Measurements from ENCODE around the gene SOX6. TPM values are rescaled to one million over a fixed set of nuclear protein-coding genes. Genes with fewer than 3 reads are reported as not detected.
"Not testable (repeated sequence)": the region's sequence is repeated elsewhere in the genome, so short reads cannot be mapped to it uniquely, and the experiment has no call there.

SOX6 gene
- total RNA-seq, 1 experiment from 2014 or later, result not detected

DNA sequence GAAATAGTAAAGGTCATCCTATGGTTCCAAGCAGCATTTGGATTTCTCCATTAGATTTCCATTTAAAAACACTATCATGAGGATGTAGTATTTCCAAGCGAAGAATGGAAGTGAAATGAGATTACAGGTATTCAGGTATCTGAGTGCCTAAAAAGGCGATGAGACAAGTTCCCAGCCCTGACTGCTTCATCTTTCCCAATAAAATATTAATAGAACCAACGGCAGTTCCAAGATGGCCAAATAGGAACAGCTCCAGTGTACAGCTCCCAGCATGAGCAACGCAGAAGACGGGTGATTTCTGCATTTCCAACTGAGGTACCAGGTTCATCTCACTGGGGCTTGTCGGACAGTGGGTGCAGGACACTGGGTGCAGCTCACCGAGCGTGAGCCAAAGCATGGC lies 215.2 kb downstream of the SOX6 start:
- not testable (repeated sequence) for DNase-seq; H3K27me3 ChIP-seq (ENCODE audit: low read length); H2AFZ ChIP-seq (ENCODE audit: low read length); H3K36me3 ChIP-seq (ENCODE audit: insufficient read depth, low read length); H3K4me2 ChIP-seq (ENCODE audit: low read depth, low read length, poor library complexity, severe bottlenecking); H3K4me3 ChIP-seq (ENCODE audit: low read length); H4K20me1 ChIP-seq (ENCODE audit: insufficient read depth, low read depth, low read length); H3K9me2 ChIP-seq (replicated peaks; ENCODE audit: insufficient read depth, low read length); H3K9me3 ChIP-seq (ENCODE audit: low read length); H3K4me1 ChIP-seq (ENCODE audit: low read length); H3K27ac ChIP-seq (ENCODE audit: low read length); H3K9ac ChIP-seq (ENCODE audit: low read length); H3K79me2 ChIP-seq (ENCODE audit: low read length)

DNA sequence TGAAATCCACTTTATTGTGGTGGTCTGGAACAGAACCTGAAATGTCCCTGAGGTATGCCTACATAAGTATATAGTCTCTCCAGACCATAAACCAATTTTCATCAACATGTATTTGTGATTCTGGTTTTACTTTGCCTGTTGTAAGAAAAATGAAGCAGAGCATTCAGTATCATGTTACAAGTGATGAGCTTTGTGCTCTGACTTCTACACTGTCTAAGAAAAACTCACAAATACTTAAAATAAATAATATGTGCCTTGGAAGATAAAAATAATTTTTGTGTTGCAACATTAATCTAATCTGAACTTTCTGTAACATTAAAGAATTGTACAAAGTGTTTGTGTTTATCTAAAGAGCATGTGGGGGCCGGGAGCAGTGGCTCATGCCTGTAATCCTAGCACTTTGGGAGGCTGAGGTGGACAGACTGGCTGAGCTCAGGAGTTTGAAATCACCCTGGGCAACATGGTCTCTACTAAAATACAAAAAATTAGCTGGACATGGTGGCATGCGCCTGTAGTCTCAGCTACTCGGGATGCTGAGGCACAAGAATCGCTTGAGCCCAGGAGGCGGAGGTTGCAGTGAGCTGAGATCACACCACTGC lies 219.5 kb downstream of the SOX6 start:
- no peak for DNase-seq
- H3K79me2 ChIP-seq (ENCODE audit: low read length), result no peaks in the 10 kb centered on the region
- no peaks in the 10 kb centered on the region for H3K36me3 ChIP-seq (ENCODE audit: insufficient read depth, low read length)
- H3K27me3 ChIP-seq (ENCODE audit: low read length), result no peaks in the 10 kb centered on the region
- H3K4me3 ChIP-seq (ENCODE audit: low read length), result no peak overlapping the region
- no peak overlapping the region for H3K4me2 ChIP-seq (ENCODE audit: low read depth, low read length, poor library complexity, severe bottlenecking)
- H2AFZ ChIP-seq (ENCODE audit: low read length), result no peak overlapping the region
- no peaks in the 10 kb centered on the region for H4K20me1 ChIP-seq (ENCODE audit: insufficient read depth, low read depth, low read length)
- no peak overlapping the region for H3K27ac ChIP-seq (ENCODE audit: low read length)
- no peaks in the 10 kb centered on the region for H3K9me3 ChIP-seq (ENCODE audit: low read length)
- H3K9ac ChIP-seq (ENCODE audit: low read length), result no peak overlapping the region
- no peaks in the 10 kb centered on the region for H3K4me1 ChIP-seq (ENCODE audit: low read length)
- no peaks in the 10 kb centered on the region for H3K9me2 ChIP-seq (replicated peaks; ENCODE audit: insufficient read depth, low read length)

DNA sequence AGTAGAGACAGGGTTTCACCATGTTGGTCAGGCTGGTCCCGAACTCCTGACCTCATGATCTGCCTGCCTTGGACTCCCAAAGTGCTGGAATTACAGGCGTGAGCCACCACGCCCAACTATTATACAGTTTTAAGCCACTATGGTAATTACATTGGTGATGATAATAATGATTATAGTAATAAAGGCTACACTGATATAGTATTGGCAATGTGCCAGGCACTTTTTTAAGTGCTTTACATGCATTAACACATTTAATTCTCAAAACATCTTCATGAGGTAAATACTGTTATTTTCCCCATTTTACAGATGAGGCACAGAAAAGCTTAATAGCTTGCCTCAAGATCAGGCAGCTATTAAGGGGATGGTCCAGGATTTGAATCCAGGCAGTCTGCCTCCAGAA lies 222.5 kb downstream of the SOX6 start:
- DNase-seq, result no peak
- Histone ChIP-seq H3K9ac (ENCODE audit: low read length) (no peak overlapping the region), H3K27me3 (ENCODE audit: low read length) (no peaks in the 10 kb centered on the region), H3K79me2 (ENCODE audit: low read length) (no peaks in the 10 kb centered on the region), H2AFZ (ENCODE audit: low read length) (no peak overlapping the region), H3K9me2 (replicated peaks; ENCODE audit: insufficient read depth, low read length) (no peaks in the 10 kb centered on the region), H3K4me2 (ENCODE audit: low read depth, low read length, poor library complexity, severe bottlenecking) (no peak overlapping the region), H3K9me3 (ENCODE audit: low read length) (no peaks in the 10 kb centered on the region), H4K20me1 (ENCODE audit: insufficient read depth, low read depth, low read length) (no peaks in the 10 kb centered on the region), H3K36me3 (ENCODE audit: insufficient read depth, low read length) (no peaks in the 10 kb centered on the region), H3K4me1 (ENCODE audit: low read length) (no peaks in the 10 kb centered on the region), H3K4me3 (ENCODE audit: low read length) (no peak overlapping the region), H3K27ac (ENCODE audit: low read length) (no peak overlapping the region)

DNA sequence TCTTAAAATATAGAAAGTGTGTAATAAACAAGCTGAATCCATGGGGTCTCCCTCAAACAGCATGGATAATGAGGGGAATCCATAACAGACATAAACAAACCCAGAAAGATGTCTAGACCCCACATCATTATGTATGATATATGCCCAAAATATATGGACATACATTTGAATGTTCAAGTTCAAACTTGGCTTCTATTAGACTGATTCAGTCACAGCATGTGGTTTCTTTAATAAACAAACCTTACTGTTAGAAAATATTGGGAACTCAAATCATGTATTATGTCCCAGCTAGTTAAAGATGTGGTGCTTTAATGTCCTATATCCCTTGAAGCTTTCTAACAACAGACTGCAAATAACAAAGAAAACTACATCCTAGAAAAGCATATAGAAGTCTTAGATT lies 228.6 kb downstream of the SOX6 start:
- Histone ChIP-seq H3K9ac (ENCODE audit: low read length) (no peak overlapping the region), H3K79me2 (ENCODE audit: low read length) (no peaks in the 10 kb centered on the region), H3K9me2 (replicated peaks; ENCODE audit: insufficient read depth, low read length) (no peaks in the 10 kb centered on the region), H3K27ac (ENCODE audit: low read length) (no peak overlapping the region), H2AFZ (ENCODE audit: low read length) (no peak overlapping the region), H3K4me2 (ENCODE audit: low read depth, low read length, poor library complexity, severe bottlenecking) (no peak overlapping the region), H3K4me3 (ENCODE audit: low read length) (no peak overlapping the region), H3K27me3 (ENCODE audit: low read length) (no peaks in the 10 kb centered on the region), H3K4me1 (ENCODE audit: low read length) (no peaks in the 10 kb centered on the region), H3K36me3 (ENCODE audit: insufficient read depth, low read length) (no peaks in the 10 kb centered on the region), H3K9me3 (ENCODE audit: low read length) (no peaks in the 10 kb centered on the region), H4K20me1 (ENCODE audit: insufficient read depth, low read depth, low read length) (no peaks in the 10 kb centered on the region)
- DNase-seq, result no peak

DNA sequence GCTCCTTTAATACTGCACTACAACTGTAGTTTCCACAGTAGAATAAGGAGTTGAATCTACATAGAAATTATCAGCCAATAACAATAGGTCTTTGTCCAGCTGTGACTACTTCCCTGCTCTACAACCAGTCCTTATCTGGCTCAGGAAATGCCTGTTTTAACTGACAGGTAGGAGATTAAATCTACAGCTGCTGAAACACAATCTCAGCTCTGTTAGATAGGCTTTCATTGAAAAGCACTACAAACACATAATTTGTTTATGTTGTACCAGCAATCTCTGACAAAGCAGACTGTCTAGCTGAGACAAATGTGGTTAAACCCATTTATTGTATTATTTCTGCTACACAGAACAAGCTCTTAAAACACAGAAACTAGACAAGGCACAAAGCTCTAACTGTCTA lies 230.0 kb downstream of the SOX6 start:
- no peaks in the 10 kb centered on the region for H3K79me2 ChIP-seq (ENCODE audit: low read length)
- H2AFZ ChIP-seq (ENCODE audit: low read length), result no peak overlapping the region
- H3K9me3 ChIP-seq (ENCODE audit: low read length), result no peaks in the 10 kb centered on the region
- H3K9me2 ChIP-seq (replicated peaks; ENCODE audit: insufficient read depth, low read length), result no peaks in the 10 kb centered on the region
- H3K4me1 ChIP-seq (ENCODE audit: low read length), result no peaks in the 10 kb centered on the region
- H3K36me3 ChIP-seq (ENCODE audit: insufficient read depth, low read length), result no peaks in the 10 kb centered on the region
- no peak overlapping the region for H3K4me3 ChIP-seq (ENCODE audit: low read length)
- no peaks in the 10 kb centered on the region for H3K27me3 ChIP-seq (ENCODE audit: low read length)
- no peak for DNase-seq
- no peak overlapping the region for H3K27ac ChIP-seq (ENCODE audit: low read length)
- no peaks in the 10 kb centered on the region for H4K20me1 ChIP-seq (ENCODE audit: insufficient read depth, low read depth, low read length)
- H3K4me2 ChIP-seq (ENCODE audit: low read depth, low read length, poor library complexity, severe bottlenecking), result no peak overlapping the region
- H3K9ac ChIP-seq (ENCODE audit: low read length), result no peak overlapping the region

DNA sequence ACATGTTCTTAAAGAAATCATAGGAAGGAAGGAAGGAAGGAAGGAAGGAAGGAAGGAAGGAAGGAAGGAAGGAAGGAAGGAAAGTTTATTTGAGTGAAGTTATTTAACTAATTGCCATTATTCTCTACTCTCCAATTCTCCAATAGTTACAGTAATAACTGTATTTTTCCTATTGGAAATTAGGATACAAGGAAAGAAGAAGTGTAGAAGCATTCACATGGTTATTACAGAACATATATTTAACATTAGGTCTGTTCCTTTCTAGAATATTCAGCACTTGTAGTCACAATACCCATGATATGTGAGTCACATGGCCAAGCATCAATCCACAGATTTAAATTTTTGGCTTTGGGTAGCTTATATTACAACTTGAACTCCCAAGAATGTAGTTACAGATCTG lies 230.6 kb downstream of the SOX6 start:
- Histone ChIP-seq H3K79me2 (ENCODE audit: low read length) (no peaks in the 10 kb centered on the region), H3K4me1 (ENCODE audit: low read length) (no peaks in the 10 kb centered on the region), H3K27ac (ENCODE audit: low read length) (no peak overlapping the region), H4K20me1 (ENCODE audit: insufficient read depth, low read depth, low read length) (no peaks in the 10 kb centered on the region), H3K9me3 (ENCODE audit: low read length) (no peaks in the 10 kb centered on the region), H3K4me3 (ENCODE audit: low read length) (no peak overlapping the region), H3K4me2 (ENCODE audit: low read depth, low read length, poor library complexity, severe bottlenecking) (no peak overlapping the region), H3K36me3 (ENCODE audit: insufficient read depth, low read length) (no peaks in the 10 kb centered on the region), H3K9me2 (replicated peaks; ENCODE audit: insufficient read depth, low read length) (no peaks in the 10 kb centered on the region), H3K9ac (ENCODE audit: low read length) (no peak overlapping the region), H3K27me3 (ENCODE audit: low read length) (no peaks in the 10 kb centered on the region), H2AFZ (ENCODE audit: low read length) (no peak overlapping the region)
- no peak for DNase-seq

DNA sequence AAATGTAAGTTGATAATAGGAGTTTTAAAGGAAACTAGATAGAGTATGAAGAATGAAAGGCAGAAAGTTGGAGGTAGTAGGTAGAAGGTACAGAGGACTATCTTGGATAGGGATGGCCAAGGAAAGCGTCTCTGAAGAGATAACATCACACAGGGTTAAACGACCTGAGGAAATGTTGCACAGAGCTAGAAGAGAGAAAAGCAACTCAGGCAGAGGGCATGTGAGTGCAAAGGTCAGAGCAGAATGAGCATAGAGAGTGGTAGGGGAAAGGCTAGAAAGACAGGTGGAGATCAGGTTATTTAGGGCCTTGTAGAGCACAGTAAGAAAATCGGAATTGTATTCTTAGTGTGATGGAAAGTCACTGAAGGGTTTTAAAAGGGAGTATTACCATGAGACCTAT lies 232.0 kb downstream of the SOX6 start:
- Histone ChIP-seq H4K20me1 (ENCODE audit: insufficient read depth, low read depth, low read length) (no peaks in the 10 kb centered on the region), H3K4me3 (ENCODE audit: low read length) (no peak overlapping the region), H3K79me2 (ENCODE audit: low read length) (no peaks in the 10 kb centered on the region), H3K9ac (ENCODE audit: low read length) (no peak overlapping the region), H3K27me3 (ENCODE audit: low read length) (no peaks in the 10 kb centered on the region), H3K4me1 (ENCODE audit: low read length) (no peaks in the 10 kb centered on the region), H3K36me3 (ENCODE audit: insufficient read depth, low read length) (no peaks in the 10 kb centered on the region), H2AFZ (ENCODE audit: low read length) (no peak overlapping the region), H3K9me2 (replicated peaks; ENCODE audit: insufficient read depth, low read length) (no peaks in the 10 kb centered on the region), H3K27ac (ENCODE audit: low read length) (no peak overlapping the region), H3K4me2 (ENCODE audit: low read depth, low read length, poor library complexity, severe bottlenecking) (no peak overlapping the region), H3K9me3 (ENCODE audit: low read length) (no peaks in the 10 kb centered on the region)
- no peak for DNase-seq

DNA sequence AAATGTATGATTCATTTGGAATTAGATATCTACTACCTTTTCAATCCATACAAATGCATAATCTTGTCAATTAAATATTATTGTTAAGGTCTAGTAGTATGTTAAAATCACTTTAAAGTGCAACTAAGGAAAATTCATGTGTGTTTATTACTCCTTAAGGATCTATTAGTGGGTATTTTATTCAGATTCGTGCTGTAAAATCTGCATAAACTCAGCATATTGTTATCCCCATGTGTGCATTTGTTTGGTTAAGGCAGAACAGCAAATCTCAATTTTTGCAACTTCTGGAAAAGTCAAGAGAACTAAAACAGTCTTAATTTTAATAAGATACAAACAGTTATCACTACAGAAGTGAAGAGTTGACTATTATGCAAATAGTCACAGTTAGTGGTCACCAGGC lies 234.5 kb downstream of the SOX6 start:
- no peak for DNase-seq
- no peaks in the 10 kb centered on the region for H3K9me3 ChIP-seq (ENCODE audit: low read length)
- H3K27me3 ChIP-seq (ENCODE audit: low read length), result no peaks in the 10 kb centered on the region
- H3K79me2 ChIP-seq (ENCODE audit: low read length), result no peaks in the 10 kb centered on the region
- H3K4me3 ChIP-seq (ENCODE audit: low read length), result no peak overlapping the region
- no peak overlapping the region for H3K27ac ChIP-seq (ENCODE audit: low read length)
- no peaks in the 10 kb centered on the region for H4K20me1 ChIP-seq (ENCODE audit: insufficient read depth, low read depth, low read length)
- H2AFZ ChIP-seq (ENCODE audit: low read length), result no peak overlapping the region
- no peak overlapping the region for H3K4me2 ChIP-seq (ENCODE audit: low read depth, low read length, poor library complexity, severe bottlenecking)
- H3K9me2 ChIP-seq (replicated peaks; ENCODE audit: insufficient read depth, low read length), result no peaks in the 10 kb centered on the region
- H3K36me3 ChIP-seq (ENCODE audit: insufficient read depth, low read length), result no peaks in the 10 kb centered on the region
- no peak overlapping the region for H3K9ac ChIP-seq (ENCODE audit: low read length)
- H3K4me1 ChIP-seq (ENCODE audit: low read length), result peaks cover 7% of the 10 kb centered on the region; the same call in 1 of the 2 replicates

DNA sequence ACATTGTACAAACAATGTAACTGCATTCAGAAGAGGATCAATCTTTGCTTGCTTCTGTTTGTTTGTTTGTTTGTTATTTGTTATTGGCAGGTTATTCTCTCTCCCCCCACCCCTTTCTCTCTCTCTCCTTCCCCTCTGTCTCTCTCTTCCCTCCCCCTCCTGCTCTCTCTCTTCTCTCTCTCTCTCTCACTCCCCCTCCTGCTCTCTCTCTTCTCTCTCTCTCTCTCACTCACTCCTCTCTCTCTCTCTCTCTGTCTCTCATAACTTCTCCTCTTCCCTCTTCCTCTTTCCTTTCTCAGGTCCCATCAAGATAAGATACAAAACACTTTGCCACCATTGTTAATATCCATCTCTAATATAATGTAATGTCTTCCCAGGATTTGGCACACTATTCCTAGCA lies 236.3 kb downstream of the SOX6 start:
- DNase-seq, result no peak
- H3K79me2 ChIP-seq (ENCODE audit: low read length), result no peaks in the 10 kb centered on the region
- H3K4me3 ChIP-seq (ENCODE audit: low read length), result no peak overlapping the region
- H3K9ac ChIP-seq (ENCODE audit: low read length), result no peak overlapping the region
- no peaks in the 10 kb centered on the region for H3K9me2 ChIP-seq (replicated peaks; ENCODE audit: insufficient read depth, low read length)
- H3K27ac ChIP-seq (ENCODE audit: low read length), result no peak overlapping the region
- no peaks in the 10 kb centered on the region for H3K36me3 ChIP-seq (ENCODE audit: insufficient read depth, low read length)
- no peaks in the 10 kb centered on the region for H3K9me3 ChIP-seq (ENCODE audit: low read length)
- H4K20me1 ChIP-seq (ENCODE audit: insufficient read depth, low read depth, low read length), result no peaks in the 10 kb centered on the region
- H3K27me3 ChIP-seq (ENCODE audit: low read length), result no peaks in the 10 kb centered on the region
- H3K4me2 ChIP-seq (ENCODE audit: low read depth, low read length, poor library complexity, severe bottlenecking), result no peak overlapping the region
- peaks cover 7% of the 10 kb centered on the region; the same call in 1 of the 2 replicates for H3K4me1 ChIP-seq (ENCODE audit: low read length)
- no peak overlapping the region for H2AFZ ChIP-seq (ENCODE audit: low read length)
